Measurements from ENCODE around the gene SH3BP2. TPM values are rescaled to one million over a fixed set of nuclear protein-coding genes. Genes with fewer than 3 reads are reported as not detected.

The SH3BP2 gene
- total and polyA plus RNA-seq, 10 donors, result 42.0 to 295 (median 237) TPM

GRCh38 chr4:2874861-2875260, 82.0 kb downstream of the SH3BP2 start:
- peaks cover 0 to 45% (median 30%) of the 10 kb centered on the region in 6 donors for H3K36me3 ChIP-seq
- H3K4me3 ChIP-seq, result no peak overlapping the region
- WGBS, 5 donors, result 93 to 97% (median 97%) methylated on average over 7 of the region's 7 CpGs
- H3K9me3 ChIP-seq, result no peaks in the 10 kb centered on the region
- no peaks in the 10 kb centered on the region for H3K27me3 ChIP-seq (replicated peaks in 1 of 7)
- DNase-seq, result no peak
- TF ChIP-seq POLR2A (IDR thresholded peaks at IDR 0.05) (no peak), POLR2AphosphoS5 (IDR thresholded peaks at IDR 0.05) (no peak), CTCF (IDR thresholded peaks at IDR 0.05 in 8 of 11, conservative IDR thresholded peaks at IDR 0.05 in 3 of 11) (no peak)
- intact Hi-C loops (cut with DNase I; ENCODE audit: low total_unique reads), result no loop called here
- no peak overlapping the region for H3K27ac ChIP-seq
- peaks cover 3 to 81% (median 43%) of the 10 kb centered on the region in 6 donors for H3K4me1 ChIP-seq

- peaks cover under 1 to 74% (median 36%) of the 10 kb centered on the region in 6 donors for H3K4me1 ChIP-seq
Measured at GRCh38 chr4:2875556-2875955, 82.7 kb downstream of the SH3BP2 start.

DNA sequence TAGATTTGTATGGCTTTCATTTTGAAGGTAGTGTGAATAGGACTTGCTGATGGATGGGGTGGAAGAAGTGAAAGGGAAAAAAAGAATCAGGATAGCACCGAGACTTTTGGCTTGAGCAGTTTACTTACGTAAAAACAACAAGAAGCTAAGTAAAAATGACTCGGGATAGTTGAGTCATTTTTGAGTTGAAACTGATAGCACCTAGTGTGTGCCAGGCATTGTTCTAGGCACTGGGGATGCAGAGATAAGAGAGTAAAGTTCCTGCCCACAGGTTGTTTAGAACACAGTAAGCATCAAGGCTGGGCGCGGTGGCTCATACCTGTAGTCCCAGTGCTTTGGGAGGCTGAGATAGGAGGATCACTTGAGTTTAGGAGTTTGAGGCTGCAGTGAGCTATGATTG, 85.5 kb downstream of the SH3BP2 start:
- 86 to 97% (median 93%) methylated on average over 5 of the region's 5 CpGs for WGBS, 5 donors
- Histone ChIP-seq H3K4me1 (peaks cover 0 to 53% (median 10%) of the 10 kb centered on the region in 6 donors), H3K4me3 (no peak overlapping the region), H3K9me3 (no peaks in the 10 kb centered on the region), H3K36me3 (peaks cover 0 to 79% (median 46%) of the 10 kb centered on the region in 6 donors), H3K27me3 (replicated peaks in 1 of 7) (no peaks in the 10 kb centered on the region), H3K27ac (peak overlapping the region in 1 of 8 donors; percentile 41)
- no peak for DNase-seq
- intact Hi-C loops (cut with DNase I; ENCODE audit: low total_unique reads), result no loop called here
- TF ChIP-seq POLR2AphosphoS5 (IDR thresholded peaks at IDR 0.05) (no peak), POLR2A (IDR thresholded peaks at IDR 0.05) (no peak), CTCF (IDR thresholded peaks at IDR 0.05 in 8 of 11, conservative IDR thresholded peaks at IDR 0.05 in 3 of 11) (no peak)

More at GRCh38 chr4:2875556-2875955, 82.7 kb downstream of the SH3BP2 start:
- Histone ChIP-seq H3K4me3 (no peak overlapping the region), H3K36me3 (peaks cover 0 to 52% (median 34%) of the 10 kb centered on the region in 6 donors), H3K27me3 (replicated peaks in 1 of 7) (no peaks in the 10 kb centered on the region), H3K27ac (no peak overlapping the region), H3K9me3 (no peaks in the 10 kb centered on the region)
- DNase-seq, result no peak
- intact Hi-C loops (cut with DNase I; ENCODE audit: low total_unique reads), result no loop called here
- WGBS, 5 donors, result 88 to 96% (median 94%) methylated on average over 3 of the region's 3 CpGs
- TF ChIP-seq CTCF (IDR thresholded peaks at IDR 0.05 in 8 of 11, conservative IDR thresholded peaks at IDR 0.05 in 3 of 11), result no peak
- no peak for TF ChIP-seq POLR2A (IDR thresholded peaks at IDR 0.05)
- TF ChIP-seq POLR2AphosphoS5 (IDR thresholded peaks at IDR 0.05), result no peak

DNA sequence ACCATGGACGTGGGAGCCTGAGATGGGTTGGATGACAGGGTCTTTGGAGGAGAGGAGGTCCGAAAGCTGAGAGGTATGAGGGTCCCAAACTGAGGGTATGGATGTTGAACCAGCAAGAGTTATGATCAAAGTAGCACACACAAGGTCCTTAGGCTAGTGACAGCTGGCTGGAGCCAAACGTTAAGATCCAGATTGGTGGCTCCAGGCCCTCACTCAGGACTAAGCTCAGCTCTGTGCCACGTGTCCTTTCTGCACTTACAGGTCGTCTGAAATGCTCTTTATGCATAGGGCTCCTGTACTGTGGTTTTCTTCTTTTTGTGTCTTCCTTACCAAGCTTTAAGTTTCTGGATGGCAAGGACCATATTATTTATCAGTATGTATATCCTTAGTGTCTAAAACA, 86.1 kb downstream of the SH3BP2 start:
- Histone ChIP-seq H3K9me3 (no peaks in the 10 kb centered on the region), H3K4me3 (no peak overlapping the region), H3K27ac (no peak overlapping the region), H3K27me3 (replicated peaks in 1 of 7) (no peaks in the 10 kb centered on the region), H3K36me3 (peaks cover 0 to 86% (median 53%) of the 10 kb centered on the region in 6 donors), H3K4me1 (peaks cover 0 to 46% (median 3%) of the 10 kb centered on the region in 6 donors)
- WGBS, 5 donors, result 84 to 93% (median 90%) methylated on average over 5 of the region's 5 CpGs
- TF ChIP-seq POLR2AphosphoS5 (IDR thresholded peaks at IDR 0.05) (no peak), POLR2A (IDR thresholded peaks at IDR 0.05) (no peak), CTCF (IDR thresholded peaks at IDR 0.05 in 8 of 11, conservative IDR thresholded peaks at IDR 0.05 in 3 of 11) (no peak)
- intact Hi-C loops (cut with DNase I; ENCODE audit: low total_unique reads), result no loop called here
- DNase-seq, result no peak
